NCI-H2029 treated with DMSO at 0.1 percent for 48 hours (cell line): ENCODE measurements around the gene EGFR.

ENCODE experiments used
- DNase-seq: peaks from one replicate; lab custom pipeline; 2025; lab: John Stamatoyannopoulos, UW

EGFR gene

DNA sequence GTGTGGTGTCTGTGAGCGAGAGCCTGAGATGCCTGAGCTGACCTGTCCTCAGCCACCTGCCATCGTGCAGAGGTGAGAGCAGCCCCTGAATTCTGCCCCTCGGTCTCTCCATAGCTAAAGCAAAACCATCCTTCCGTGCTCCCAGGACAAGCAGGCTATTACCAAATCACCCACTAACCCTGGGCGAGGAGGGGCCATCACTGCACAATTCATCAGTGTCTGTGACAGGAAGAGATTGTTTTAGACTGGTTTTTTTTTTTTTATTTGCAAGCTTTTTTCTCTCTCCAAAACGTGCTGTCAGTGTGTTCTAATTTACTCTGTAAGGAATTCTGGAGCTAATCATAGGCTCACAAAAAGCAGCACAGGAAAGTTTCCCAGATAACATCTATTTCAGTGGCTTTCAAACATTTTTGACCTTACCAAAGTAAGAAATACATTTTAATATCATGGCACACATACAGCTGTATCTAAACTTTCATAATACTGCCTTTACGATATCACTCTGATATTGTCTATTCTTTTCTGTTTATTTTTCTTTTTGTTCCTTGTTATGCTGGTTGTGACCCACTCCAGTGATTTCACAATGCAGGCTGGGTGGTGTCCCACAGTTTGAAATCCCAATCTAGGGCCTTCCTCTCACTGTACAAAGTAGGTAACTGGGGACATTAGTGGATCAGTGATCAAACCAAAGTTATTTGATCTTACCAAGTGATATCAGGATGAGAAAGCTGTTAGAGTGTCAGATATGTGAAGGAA lies 62.8 kb downstream of the EGFR start:
- no peak for DNase-seq

- DNase-seq: no peak
These were observed 63.4 kb downstream of the EGFR start for GRCh38 chr7:55082228-55082603.

- DNase-seq: no peak
These were observed 64.4 kb downstream of the EGFR start for GRCh38 chr7:55083206-55083605.

- DNase-seq: no peak
These were observed 65.5 kb downstream of the EGFR start for GRCh38 chr7:55084307-55084706.

GRCh38 chr7:55085511-55086412 lies 66.9 kb downstream of the EGFR start:
- DNase-seq: no peak

DNA sequence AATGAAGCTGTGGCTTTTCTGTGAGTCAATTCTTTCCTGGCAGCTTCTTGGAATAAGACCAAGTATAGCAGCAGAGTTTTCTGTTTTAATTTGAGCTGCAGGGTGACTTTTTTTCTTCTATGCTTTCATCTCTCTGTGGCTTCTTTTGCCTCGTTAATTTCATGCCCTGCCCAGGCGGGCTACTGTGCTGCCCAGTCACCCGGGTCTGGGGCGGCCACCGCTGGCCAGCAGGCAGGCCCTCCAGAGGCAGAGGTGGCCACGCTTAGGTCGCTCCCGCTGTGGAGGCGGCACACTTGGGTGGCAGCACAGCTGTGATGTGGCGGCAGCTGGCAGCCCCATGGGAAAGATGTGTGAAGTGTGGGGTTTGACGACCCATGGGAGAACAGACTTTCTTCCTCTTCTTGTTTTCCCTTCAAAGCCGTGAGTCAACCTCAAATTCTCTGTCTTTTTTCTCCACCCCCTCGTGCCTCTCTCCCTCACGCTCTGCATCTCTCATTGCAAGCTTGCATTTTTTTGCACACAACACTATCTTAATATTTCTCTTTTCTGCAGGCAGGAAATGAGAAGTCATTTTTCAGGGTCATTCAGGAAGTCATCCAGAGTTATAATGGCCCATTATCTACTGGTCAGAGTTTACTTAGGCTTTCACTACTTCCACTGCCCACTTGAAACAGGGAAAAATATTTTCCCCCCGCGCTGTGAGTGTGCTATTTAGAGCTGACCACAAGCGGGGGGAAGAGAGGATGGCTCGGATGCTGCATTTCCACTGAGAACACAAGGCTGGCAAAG lies 67.8 kb downstream of the EGFR start:
- DNase-seq: no peak

DNA sequence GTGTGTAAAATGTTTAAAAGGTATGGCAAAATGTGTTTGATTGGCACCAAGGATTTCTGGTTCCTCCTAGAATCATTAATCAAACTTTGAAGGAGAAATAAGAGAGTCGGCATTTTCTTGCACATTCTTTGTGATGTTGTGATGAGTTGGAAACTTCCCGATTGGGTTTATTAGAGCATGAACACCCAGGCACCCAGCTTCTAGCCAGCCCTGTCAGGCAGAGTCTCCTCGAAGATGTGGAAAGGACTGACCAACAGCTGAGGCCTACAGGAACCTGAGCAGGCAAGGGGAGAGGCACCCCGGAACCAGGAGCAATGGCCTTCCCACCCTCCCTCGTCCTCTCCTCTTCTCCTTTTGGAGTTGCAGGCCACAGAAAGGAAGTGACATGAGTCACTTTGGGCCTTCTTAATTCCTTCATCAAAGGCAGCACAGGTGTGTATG lies 68.7 kb downstream of the EGFR start:
- DNase-seq: no peak

DNA sequence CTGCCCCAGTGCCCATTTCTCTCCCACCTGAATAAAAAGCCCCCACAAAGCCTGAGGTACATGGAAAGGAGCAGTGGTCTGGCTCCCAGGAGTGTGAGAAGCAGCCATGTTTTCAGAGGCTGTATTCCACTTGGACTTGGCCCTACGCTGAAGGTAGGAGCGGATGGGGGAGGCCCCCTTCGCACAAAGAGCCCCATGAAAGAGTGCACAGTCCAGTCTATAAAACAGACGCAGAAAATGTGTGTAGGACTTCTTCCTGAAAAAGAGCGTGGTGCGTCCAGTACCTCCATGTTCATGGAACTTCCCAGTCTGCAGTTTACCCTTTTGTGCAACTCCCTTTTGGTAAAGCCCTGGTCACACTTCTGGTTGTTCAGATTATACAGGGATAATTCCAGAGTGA lies 69.3 kb downstream of the EGFR start:
- no peak for DNase-seq

- DNase-seq: no peak
These were observed 69.8 kb downstream of the EGFR start for GRCh38 chr7:55088620-55089019.

DNA sequence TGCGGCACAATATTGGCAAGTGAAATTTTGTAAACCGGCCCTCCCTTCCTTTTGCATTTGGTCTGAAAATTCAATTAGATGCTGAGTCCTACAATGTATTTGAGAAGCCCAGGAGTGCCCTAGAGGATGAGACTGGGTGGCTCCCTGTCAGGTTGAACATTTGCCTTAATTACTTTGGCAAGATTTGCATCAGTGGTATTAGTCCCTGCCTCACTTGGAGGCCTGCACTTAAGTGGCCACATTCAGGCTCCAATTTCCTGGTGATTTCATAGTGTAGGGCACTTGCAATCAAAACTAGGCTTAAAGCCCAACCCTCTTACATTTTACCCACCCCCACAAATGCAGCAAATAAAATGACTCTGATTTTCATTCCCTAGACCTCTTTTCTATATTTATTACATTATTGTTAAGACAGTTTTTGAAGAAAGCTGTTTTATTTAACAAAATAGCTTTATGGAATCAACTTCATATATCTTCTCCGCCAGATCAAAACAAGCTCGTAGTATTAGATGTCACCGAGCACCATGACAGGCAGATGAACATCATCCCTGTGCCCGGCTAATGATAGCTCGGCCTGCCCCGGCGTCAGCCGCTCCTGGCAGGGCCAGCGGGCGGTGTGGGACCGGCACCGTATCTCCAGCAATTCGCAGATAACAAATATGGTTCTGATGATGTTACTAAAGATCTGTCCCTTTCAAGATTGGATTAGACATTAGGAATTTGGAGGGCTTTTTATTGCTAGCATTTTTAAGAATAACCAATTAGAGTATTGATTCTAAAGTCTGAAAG lies 73.6 kb downstream of the EGFR start:
- peak; percentile 78 for DNase-seq

GRCh38 chr7:55092975-55093373 lies 74.2 kb downstream of the EGFR start:
- DNase-seq: no peak

DNA sequence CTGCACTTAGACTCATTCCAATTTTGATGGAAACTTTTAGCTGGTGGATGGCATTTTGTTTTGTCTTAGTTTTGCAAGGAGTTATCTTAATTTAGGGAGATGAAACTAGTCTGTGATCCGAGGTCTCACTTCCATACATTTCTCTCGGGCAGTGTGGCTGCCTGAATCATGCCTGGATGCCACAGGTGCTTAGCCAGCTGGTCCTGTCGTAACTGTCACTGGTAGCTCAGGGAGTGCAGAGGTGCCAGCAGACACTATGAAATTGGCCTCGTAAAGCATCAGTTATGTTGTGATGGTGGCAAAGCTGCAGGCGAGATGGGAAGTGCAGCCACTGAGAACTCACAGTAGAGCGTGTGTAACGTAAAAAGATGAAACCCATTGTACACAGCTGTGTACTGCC lies 74.9 kb downstream of the EGFR start:
- no peak for DNase-seq

DNA sequence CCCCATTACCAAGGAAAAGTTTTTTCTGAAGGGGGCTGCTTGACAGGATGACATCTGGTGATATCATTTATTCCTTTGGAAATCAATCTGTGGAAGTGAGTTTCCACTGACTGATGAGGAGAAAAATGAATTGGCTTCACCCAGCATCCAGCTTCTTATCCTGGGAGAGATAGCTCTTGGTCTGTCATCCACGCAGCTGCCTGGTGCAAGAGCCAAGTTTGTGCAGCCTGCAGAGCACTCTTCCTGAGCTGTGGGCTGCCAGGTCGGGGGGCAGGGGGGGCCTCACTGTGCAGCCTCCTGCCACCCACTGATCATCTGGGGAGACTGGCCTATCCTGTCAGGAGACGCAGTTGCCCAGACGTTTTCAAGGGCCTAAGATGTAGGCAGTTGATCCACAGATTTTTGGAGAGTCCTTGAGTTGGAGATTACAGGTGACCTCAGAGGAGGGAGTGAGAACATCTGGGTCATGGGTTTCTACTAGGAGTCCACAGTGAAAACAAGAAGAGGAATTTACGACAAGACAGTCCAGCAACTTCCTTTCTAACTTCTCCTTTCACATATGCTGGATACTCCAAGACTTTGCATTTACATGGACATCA lies 75.4 kb downstream of the EGFR start:
- no peak for DNase-seq

GRCh38 chr7:55095672-55096071 lies 76.9 kb downstream of the EGFR start:
- DNase-seq: no peak

DNA sequence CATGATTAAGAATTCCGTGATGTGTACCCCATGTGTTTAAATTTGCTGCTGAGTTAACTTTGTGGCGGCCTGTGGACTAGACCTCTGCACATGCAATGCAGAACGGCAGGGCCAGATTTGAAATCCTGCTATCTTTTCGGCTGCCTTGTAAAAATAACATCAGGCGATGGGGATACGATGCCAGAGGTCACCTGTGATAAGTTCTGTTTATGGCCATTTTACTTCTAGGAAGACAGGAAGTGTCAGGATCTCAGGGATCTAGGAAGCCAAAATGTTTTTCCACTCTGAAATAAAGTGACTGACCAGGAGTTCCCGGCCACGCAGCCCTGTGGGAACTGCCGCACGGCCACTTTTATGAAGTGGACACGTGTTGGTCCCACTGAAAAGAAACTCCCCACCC lies 77.5 kb downstream of the EGFR start:
- DNase-seq: no peak

DNA sequence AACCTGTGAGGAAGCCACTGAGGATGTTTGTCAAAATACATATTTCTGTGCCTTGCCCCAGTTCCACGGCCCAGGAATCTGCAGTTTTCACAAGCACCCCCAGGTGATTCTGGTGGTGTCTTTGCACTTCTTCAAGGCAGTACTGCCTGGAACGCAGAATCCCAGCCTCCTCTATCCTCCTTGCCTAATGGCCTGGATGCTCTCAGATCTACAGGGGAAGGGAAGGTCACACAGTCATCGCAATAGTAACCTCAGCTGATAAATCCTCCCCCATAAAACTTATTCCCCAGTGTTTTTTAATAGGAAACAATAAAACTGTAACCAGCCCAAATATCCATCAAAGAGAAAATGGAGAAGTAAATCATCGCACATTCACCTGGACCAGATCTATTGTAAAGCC lies 78.3 kb downstream of the EGFR start:
- DNase-seq: no peak

DNA sequence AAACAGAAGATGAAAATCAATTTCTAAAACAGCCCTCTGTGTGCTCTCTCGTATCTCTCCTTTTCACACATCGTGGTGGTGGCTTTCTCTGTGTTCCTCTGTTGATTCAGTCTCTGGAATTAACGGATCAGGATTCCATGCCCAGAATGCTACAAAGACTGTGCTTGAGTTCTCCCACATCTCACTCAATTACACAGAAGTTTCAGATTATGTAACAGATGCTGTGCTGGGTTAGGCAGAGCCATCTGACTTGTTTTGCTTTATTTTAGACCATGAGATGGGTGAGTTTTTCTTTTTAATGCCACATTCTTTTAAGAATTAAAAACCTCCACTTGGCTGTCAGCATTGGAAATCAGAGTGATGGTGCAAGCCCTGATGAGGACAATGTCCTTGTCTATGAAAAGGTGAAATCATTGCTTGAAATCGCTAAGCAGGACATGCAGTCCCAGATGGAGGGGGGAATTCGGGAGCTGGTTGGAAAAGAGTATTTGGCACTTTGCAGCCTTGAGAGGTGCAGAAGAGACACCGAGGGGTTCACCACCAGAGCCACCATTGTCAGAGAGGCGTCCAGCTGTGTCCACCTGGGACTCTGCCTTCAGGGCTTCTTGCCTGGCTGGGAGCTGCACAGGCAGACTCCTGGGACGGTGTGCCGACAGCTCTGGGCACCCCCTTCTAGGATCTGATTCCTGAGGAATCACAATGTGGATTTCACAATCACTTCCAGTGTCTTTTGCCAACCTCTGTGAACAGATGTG lies 80.4 kb downstream of the EGFR start:
- DNase-seq: no peak

GRCh38 chr7:55099821-55100543 lies 81.2 kb downstream of the EGFR start:
- DNase-seq: peak; percentile 82

DNA sequence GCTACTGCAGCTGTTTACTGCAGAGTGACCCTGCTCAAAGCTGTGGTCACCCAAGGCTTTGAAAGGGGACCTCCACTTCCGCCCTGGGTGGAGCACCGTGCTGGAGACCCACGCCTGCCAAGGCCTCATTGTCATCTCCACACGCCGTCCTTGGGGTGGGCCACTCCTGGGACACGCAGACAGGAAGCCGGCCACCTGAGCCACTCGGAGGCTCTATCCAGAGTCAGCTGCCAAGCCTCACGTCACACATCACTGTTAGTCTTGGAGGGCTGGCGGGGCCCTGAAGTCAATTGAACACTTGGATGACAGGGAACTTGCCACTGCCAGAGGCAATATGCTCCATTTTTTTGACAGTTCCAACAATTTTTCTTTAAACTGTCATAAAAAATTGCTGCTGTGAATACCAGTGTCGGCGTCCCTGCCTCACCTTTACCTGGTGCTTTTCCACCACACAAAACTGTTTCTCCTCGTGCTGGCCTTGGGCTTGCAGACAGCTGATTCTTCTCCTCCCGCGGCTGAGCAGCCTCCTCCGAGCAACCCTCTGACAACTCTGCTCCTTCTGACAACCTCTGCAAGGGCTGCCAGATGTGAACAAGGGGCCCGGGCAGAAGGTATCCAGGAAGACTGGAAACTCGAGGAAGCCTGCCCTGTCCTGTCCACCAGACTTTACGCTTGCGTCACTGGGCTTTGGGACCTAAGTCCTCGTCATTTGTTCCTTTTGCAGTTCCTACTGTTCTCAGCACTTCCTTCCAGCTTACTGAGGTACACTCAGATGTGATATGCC lies 81.9 kb downstream of the EGFR start:
- peak; percentile 91 for DNase-seq
